D721Med (cell line): ENCODE measurements around the gene ZNF891.

Experiments
- DNase-seq: peaks from one replicate; pipeline ENCODE4 v3.0.0; 2011; ENCODE audit warnings: low spot score; ENCODE audit not compliant: insufficient read length
- FAIRE-seq: peaks from 2 replicates; lab custom pipeline; 2011; peaks lifted over from hg19 to GRCh38; lab: Jason Lieb, UNC
- CTCF ChIP-seq: IDR thresholded peaks from 2 replicates; pipeline ENCODE4 v1.5.1; 2012; ENCODE audit warnings: mild to moderate bottlenecking, control low read depth; ENCODE audit not compliant: insufficient read depth; ENCODE audit errors: missing control alignments

The ZNF891 gene

DNA sequence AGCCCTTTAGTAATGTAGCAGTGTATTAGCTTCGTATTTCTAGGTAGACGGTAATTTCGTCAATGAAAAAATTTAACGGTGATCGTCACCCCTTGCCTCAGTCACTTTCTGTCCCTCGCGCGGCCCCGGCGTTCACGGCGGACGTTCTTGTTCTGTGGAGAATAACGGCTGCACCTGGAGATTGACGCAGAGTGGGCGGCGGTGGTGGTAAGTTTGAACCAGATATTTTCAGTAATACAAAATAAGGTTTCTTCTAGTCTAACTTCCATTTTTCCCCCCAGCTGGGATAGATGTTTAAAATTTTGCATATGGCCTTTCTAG, 694 bp upstream of the ZNF891 start:
- no peak for FAIRE-seq
- no peak for DNase-seq
- no peak for TF ChIP-seq CTCF

DNA sequence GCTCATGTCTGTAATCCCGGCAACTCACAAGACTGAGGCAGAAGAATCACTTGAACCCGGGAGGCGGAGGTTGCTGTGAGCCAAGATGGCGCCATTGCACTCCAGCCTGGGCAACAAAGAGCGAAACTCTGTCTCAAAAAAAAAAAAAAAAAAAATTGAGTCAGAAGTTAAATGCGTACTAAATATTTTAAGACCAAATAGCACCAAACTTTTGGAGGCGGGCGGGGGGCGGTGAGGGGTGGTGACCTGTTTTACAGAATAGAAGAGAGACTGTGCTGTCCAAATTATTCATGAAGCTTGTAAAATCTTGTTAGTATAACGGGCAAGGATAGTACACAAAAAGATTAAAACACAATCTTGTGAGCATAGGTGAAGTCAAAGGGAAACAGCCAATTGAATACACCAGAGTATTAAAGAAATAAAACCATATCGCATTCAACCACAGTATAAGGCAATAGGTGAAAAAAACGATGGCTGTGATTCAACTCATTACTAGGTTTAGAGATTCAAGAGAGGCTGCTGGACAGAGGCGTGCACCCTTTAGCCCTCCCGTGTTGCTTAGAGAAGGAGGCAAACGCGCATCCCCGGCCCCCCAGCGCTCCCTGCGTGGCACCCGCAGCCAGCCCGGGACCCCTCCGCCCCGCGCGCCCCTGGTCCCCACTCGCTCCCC, 571 bp downstream of the ZNF891 start:
- FAIRE-seq (no peak), DNase-seq (no peak)
- TF ChIP-seq CTCF, result no peak

DNA sequence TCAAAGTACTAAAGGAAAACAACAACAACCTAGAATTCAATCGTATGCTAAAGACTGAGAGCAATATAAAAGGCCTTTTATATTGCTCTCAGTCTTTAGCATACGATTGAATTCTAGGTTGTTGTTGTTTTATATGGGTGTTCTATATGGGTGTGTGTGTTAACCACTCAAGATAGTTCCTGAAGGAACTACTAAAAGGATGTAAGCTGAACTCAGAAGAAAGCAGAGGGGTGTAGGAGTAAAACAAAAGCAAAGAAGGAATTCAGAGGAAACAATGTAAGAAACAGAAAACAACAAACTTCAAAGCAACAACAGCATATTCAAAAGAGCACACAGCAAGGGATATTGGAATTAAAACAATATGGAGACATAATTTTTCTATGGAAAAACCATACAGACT, 5.4 kb downstream of the ZNF891 start:
- TF ChIP-seq CTCF, result no peak
- DNase-seq (no peak), FAIRE-seq (no peak)

GRCh38 chr12:133120385-133121191, 9.5 kb downstream of the ZNF891 start:
- FAIRE-seq, result no peak
- TF ChIP-seq CTCF, result no peak

GRCh38 chr12:133108150-133108549, 21.9 kb downstream of the ZNF891 start:
- DNase-seq (no peak), FAIRE-seq (no peak)
- TF ChIP-seq CTCF, result no peak

More at GRCh38 chr12:133120385-133121191, 9.5 kb downstream of the ZNF891 start:
- no peak for DNase-seq

- no peak for FAIRE-seq
- TF ChIP-seq CTCF, result no peak
- DNase-seq, result no peak
Measured at GRCh38 chr12:133107121-133107520, 23.0 kb downstream of the ZNF891 start.

DNA sequence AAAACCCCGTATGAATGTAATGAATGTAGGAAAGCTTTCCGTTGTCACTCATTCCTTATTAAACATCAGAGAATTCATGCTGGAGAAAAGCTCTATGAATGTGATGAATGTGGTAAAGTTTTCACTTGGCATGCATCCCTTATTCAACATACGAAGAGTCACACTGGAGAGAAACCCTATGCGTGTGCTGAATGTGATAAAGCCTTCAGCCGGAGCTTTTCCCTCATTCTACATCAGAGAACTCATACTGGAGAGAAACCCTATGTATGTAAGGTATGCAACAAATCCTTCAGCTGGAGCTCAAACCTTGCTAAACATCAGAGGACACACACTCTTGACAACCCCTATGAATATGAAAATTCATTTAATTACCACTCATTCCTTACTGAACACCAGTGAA, 23.8 kb downstream of the ZNF891 start:
- DNase-seq (no peak), FAIRE-seq (no peak)
- no peak for TF ChIP-seq CTCF
